ENCODE data around the gene PRPF8.
"Not testable (repeated sequence)": the region's sequence is repeated elsewhere in the genome, so short reads cannot be mapped to it uniquely, and the experiment has no call there.

DNA sequence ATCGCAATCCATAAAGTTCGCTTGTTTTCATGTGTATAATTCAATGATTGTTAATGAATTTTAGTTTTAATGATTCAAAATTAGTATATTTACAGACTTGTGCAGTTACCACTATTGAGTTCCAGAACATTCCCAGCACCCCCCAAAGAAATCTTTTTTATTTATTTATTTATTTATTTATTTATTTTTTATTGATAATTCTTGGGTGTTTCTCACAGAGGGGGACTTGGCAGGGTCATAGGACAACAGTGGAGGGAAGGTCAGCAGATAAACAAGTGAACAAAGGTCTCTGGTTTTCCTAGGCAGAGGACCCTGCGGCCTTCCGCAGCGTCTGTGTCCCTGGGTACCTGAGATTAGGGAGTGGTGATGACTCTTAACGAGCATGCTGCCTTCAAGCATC is 3.7 kb upstream of the PRPF8 start:
- TF ChIP-seq POLR2A, POLR2AphosphoS5, EP300 (IDR thresholded peaks at IDR 0.05): not testable (repeated sequence)
- TF ChIP-seq, protein P1, sequence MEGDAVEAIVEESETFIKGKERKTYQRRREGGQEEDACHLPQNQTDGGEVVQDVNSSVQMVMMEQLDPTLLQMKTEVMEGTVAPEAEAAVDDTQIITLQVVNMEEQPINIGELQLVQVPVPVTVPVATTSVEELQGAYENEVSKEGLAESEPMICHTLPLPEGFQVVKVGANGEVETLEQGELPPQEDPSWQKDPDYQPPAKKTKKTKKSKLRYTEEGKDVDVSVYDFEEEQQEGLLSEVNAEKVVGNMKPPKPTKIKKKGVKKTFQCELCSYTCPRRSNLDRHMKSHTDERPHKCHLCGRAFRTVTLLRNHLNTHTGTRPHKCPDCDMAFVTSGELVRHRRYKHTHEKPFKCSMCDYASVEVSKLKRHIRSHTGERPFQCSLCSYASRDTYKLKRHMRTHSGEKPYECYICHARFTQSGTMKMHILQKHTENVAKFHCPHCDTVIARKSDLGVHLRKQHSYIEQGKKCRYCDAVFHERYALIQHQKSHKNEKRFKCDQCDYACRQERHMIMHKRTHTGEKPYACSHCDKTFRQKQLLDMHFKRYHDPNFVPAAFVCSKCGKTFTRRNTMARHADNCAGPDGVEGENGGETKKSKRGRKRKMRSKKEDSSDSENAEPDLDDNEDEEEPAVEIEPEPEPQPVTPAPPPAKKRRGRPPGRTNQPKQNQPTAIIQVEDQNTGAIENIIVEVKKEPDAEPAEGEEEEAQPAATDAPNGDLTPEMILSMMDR (IDR thresholded peaks at IDR 0.05): not testable (repeated sequence)
